PFSK-1 (cell line): ENCODE measurements around the gene COL18A1.

Experiments
- FOXP2 ChIP-seq: optimal IDR thresholded peaks from 2 replicates; pipeline ENCODE3; 2011; ENCODE audit warnings: borderline replicate concordance, control low read depth, inconsistent platforms; ENCODE audit not compliant: insufficient read depth; ENCODE audit errors: extremely low read length, extremely low read depth
- POLR2AphosphoS5 ChIP-seq: IDR thresholded peaks from 2 replicates; pipeline ENCODE4 v1.6.1; 2012; ENCODE audit warnings: low read depth, mild to moderate bottlenecking, control low read depth, low read length, moderate library complexity
- REST ChIP-seq, 2 experiments: IDR thresholded peaks; 2 replicates each; pipeline versions ENCODE4 v1.6.1 to v1.8.0; 2011 to 2012; ENCODE audit warnings: low read depth in 2 of 2, low read length in 2 of 2, control low read depth in 1 of 2, inconsistent platforms in 1 of 2, mild to moderate bottlenecking in 1 of 2, moderate library complexity in 1 of 2; ENCODE audit not compliant: insufficient read depth in 1 of 2
- SIN3A ChIP-seq: IDR thresholded peaks from 2 replicates; pipeline ENCODE4 v1.6.1; 2012; ENCODE audit warnings: mild to moderate bottlenecking, low read length, moderate library complexity, borderline replicate concordance; ENCODE audit not compliant: insufficient read depth
- TAF1 ChIP-seq: IDR thresholded peaks from 2 replicates; pipeline ENCODE4 v1.6.1; 2012; ENCODE audit warnings: low read length, control low read depth, borderline replicate concordance; ENCODE audit not compliant: insufficient read depth

Gene COL18A1

GRCh38 chr21:45467221-45467779, 62.3 kb downstream of the COL18A1 start:
- TF ChIP-seq SIN3A (no peak), POLR2AphosphoS5 (no peak), FOXP2 (no peak), REST (IDR thresholded peaks at IDR 0.05; ENCODE audit: insufficient read depth in 1 of 2, low read depth in 2 of 2, low read length in 2 of 2) (no peak), TAF1 (no peak)

- TF ChIP-seq SIN3A (no peak), POLR2AphosphoS5 (no peak), TAF1 (no peak), FOXP2 (no peak), REST (IDR thresholded peaks at IDR 0.05; ENCODE audit: insufficient read depth in 1 of 2, low read depth in 2 of 2, low read length in 2 of 2) (no peak)
Measured at GRCh38 chr21:45468051-45468970, 63.3 kb downstream of the COL18A1 start.

- TF ChIP-seq TAF1 (no peak), REST (IDR thresholded peaks at IDR 0.05; ENCODE audit: insufficient read depth in 1 of 2, low read depth in 2 of 2, low read length in 2 of 2) (no peak), FOXP2 (no peak)
Measured at GRCh38 chr21:45468971-45469272, 64.0 kb downstream of the COL18A1 start.

- TF ChIP-seq FOXP2 (no peak), SIN3A (no peak), POLR2AphosphoS5 (no peak), REST (IDR thresholded peaks at IDR 0.05; ENCODE audit: insufficient read depth in 1 of 2, low read depth in 2 of 2, low read length in 2 of 2) (no peak), TAF1 (no peak)
Measured at GRCh38 chr21:45469273-45470086, 64.5 kb downstream of the COL18A1 start.
